Neural cell (in vitro differentiated cells): ENCODE data around the gene RETREG1.

ENCODE experiments used
- EP300 ChIP-seq: fragments of 450-650 bp; conservative IDR thresholded peaks from 2 replicates; pipeline ENCODE4 v1.6.1; 2014; ENCODE audit warnings: antibody characterized with exemption, mild to moderate bottlenecking, moderate library complexity; ENCODE audit not compliant: poor library complexity, severe bottlenecking
- EZH2 ChIP-seq: fragments of 200-600, 300-800 bp; shearing (Covaris generic), sonication (generic); IDR thresholded peaks from 2 replicates; pipeline ENCODE4 v1.6.1; 2014; ENCODE audit warnings: antibody characterized with exemption, low read length, borderline replicate concordance, mild to moderate bottlenecking; ENCODE audit not compliant: insufficient read depth, poor library complexity, severe bottlenecking
- MXI1 ChIP-seq: fragments of 450-650 bp; conservative IDR thresholded peaks from 2 replicates; pipeline ENCODE4 v1.6.1; 2014; ENCODE audit warnings: antibody characterized with exemption, mild to moderate bottlenecking; ENCODE audit not compliant: poor library complexity, severe bottlenecking
- POLR2AphosphoS5 ChIP-seq: IDR thresholded peaks from 2 replicates; pipeline ENCODE4 v1.6.1; 2012
- RAD21 ChIP-seq: fragments of 450-650 bp; conservative IDR thresholded peaks from 2 replicates; pipeline ENCODE4 v1.6.1; 2014; ENCODE audit warnings: antibody characterized with exemption, mild to moderate bottlenecking, moderate library complexity
- SMC3 ChIP-seq: fragments of 450-650 bp; conservative IDR thresholded peaks from 2 replicates; pipeline ENCODE4 v1.6.1; 2014; ENCODE audit warnings: antibody characterized with exemption, mild to moderate bottlenecking, moderate library complexity; ENCODE audit not compliant: poor library complexity
- TAF1 ChIP-seq: IDR thresholded peaks from 2 replicates; pipeline ENCODE4 v1.6.1; 2012; ENCODE audit warnings: low read depth
- TF ChIP-seq, protein P1 (sequence below): fragments of 450-650 bp; IDR thresholded peaks from 2 replicates; pipeline ENCODE4 v1.5.1; 2014; ENCODE audit warnings: antibody characterized with exemption, mild to moderate bottlenecking, moderate library complexity; ENCODE audit not compliant: poor library complexity, severe bottlenecking
- TF ChIP-seq, protein P2 (sequence below): IDR thresholded peaks from 2 replicates; pipeline ENCODE4 v1.6.1; 2012; ENCODE audit warnings: borderline replicate concordance

DNA sequence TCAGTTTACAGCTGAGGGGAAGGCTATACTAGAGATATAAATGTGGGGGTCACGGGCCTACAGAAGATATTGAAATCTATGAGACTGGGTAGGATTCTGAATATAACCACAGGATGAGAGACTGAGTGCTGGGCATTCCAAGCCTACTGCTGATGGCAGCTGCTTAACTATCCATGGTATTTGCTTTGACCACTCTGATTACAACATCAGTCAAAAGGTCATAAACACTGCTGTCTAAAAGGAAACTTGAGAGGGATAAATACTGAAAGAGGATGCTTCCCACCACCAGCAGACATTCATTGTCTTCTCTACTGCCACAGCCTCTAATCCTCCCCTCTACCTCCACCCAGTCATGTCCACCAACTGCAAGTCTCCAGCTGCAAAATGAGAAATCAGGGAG lies 155.0 kb downstream of the RETREG1 start:
- TF ChIP-seq, protein P1, sequence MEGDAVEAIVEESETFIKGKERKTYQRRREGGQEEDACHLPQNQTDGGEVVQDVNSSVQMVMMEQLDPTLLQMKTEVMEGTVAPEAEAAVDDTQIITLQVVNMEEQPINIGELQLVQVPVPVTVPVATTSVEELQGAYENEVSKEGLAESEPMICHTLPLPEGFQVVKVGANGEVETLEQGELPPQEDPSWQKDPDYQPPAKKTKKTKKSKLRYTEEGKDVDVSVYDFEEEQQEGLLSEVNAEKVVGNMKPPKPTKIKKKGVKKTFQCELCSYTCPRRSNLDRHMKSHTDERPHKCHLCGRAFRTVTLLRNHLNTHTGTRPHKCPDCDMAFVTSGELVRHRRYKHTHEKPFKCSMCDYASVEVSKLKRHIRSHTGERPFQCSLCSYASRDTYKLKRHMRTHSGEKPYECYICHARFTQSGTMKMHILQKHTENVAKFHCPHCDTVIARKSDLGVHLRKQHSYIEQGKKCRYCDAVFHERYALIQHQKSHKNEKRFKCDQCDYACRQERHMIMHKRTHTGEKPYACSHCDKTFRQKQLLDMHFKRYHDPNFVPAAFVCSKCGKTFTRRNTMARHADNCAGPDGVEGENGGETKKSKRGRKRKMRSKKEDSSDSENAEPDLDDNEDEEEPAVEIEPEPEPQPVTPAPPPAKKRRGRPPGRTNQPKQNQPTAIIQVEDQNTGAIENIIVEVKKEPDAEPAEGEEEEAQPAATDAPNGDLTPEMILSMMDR = no peak
- TF ChIP-seq POLR2AphosphoS5 (no peak), MXI1 (no peak), EP300 (no peak), EZH2 (no peak), RAD21 (no peak), TAF1 (no peak), SMC3 (no peak)
- TF ChIP-seq, protein P2, sequence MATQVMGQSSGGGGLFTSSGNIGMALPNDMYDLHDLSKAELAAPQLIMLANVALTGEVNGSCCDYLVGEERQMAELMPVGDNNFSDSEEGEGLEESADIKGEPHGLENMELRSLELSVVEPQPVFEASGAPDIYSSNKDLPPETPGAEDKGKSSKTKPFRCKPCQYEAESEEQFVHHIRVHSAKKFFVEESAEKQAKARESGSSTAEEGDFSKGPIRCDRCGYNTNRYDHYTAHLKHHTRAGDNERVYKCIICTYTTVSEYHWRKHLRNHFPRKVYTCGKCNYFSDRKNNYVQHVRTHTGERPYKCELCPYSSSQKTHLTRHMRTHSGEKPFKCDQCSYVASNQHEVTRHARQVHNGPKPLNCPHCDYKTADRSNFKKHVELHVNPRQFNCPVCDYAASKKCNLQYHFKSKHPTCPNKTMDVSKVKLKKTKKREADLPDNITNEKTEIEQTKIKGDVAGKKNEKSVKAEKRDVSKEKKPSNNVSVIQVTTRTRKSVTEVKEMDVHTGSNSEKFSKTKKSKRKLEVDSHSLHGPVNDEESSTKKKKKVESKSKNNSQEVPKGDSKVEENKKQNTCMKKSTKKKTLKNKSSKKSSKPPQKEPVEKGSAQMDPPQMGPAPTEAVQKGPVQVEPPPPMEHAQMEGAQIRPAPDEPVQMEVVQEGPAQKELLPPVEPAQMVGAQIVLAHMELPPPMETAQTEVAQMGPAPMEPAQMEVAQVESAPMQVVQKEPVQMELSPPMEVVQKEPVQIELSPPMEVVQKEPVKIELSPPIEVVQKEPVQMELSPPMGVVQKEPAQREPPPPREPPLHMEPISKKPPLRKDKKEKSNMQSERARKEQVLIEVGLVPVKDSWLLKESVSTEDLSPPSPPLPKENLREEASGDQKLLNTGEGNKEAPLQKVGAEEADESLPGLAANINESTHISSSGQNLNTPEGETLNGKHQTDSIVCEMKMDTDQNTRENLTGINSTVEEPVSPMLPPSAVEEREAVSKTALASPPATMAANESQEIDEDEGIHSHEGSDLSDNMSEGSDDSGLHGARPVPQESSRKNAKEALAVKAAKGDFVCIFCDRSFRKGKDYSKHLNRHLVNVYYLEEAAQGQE = no peak
